Prostate gland (tissue), 2 donors: ENCODE data around the gene CSNK1G3.

Experiments
- POLR2AphosphoS5 ChIP-seq: sonication (generic); formaldehyde crosslinking; IDR thresholded peaks from one replicate; pipeline ENCODE4 v1.6.1; 2017; ENCODE audit warnings: antibody characterized with exemption
- TF ChIP-seq, protein P1 (sequence below), 4 experiments: fragments of 200-600 bp in 2 of 4; fragments of 450-650 bp in 2 of 4; sonication (generic) in 2 of 4; IDR thresholded peaks; 1 replicate in 3 of 4; 2 replicates in 1 of 4; pipeline ENCODE4 v1.5.1; 2016 to 2019; ENCODE audit warnings: antibody characterized with exemption in 4 of 4, mild to moderate bottlenecking in 2 of 4, moderate library complexity in 2 of 4

DNA sequence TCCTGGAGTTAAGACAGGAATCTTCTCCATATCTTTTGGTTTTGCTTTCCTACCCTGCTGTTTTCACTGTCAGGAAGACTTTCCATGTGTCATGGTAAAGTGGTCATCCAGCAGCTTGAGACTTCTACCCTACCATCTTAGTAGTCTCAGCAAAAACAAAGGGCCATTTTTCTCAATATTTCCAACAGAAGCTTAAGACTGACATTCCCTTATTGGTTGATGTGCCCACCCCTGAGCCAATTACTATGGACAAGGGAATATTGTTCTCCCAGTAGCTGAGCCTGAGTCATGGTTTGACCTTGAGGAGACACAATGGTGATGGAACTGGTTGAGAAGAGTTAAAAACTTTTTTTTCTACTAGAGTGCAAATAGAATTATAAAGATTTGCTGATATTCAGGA, 105.6 kb downstream of the CSNK1G3 start:
- TF ChIP-seq, protein P1, sequence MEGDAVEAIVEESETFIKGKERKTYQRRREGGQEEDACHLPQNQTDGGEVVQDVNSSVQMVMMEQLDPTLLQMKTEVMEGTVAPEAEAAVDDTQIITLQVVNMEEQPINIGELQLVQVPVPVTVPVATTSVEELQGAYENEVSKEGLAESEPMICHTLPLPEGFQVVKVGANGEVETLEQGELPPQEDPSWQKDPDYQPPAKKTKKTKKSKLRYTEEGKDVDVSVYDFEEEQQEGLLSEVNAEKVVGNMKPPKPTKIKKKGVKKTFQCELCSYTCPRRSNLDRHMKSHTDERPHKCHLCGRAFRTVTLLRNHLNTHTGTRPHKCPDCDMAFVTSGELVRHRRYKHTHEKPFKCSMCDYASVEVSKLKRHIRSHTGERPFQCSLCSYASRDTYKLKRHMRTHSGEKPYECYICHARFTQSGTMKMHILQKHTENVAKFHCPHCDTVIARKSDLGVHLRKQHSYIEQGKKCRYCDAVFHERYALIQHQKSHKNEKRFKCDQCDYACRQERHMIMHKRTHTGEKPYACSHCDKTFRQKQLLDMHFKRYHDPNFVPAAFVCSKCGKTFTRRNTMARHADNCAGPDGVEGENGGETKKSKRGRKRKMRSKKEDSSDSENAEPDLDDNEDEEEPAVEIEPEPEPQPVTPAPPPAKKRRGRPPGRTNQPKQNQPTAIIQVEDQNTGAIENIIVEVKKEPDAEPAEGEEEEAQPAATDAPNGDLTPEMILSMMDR (IDR thresholded peaks at IDR 0.05), result no peak
- TF ChIP-seq POLR2AphosphoS5, result no peak
